HEK293 (cell line): ENCODE measurements around the gene ENTPD8.

Experiments used
- CTCF ChIA-PET: fragments of 350-600 bp; formaldehyde crosslinking; extraction: SDS; loops from one replicate; lab custom pipeline; 2021; ENCODE audit warnings: antibody characterized with exemption; lab: Yijun Ruan, JAX
- POLR2A ChIA-PET: fragments of 300-600 bp; formaldehyde crosslinking; extraction: SDS; loops from one replicate; lab custom pipeline; 2020; ENCODE audit warnings: antibody characterized with exemption, inconsistent platforms; lab: Yijun Ruan, JAX
- H3K27ac ChIP-seq: fragments of 200-500 bp; sonication (Bioruptor generic); 2 replicates; pipeline ENCODE4 v1.5.1; 2014; ENCODE audit warnings: low read depth, low read length, control low read depth, inconsistent platforms; ENCODE audit errors: extremely low read depth
- H3K36me3 ChIP-seq, 2 experiments: fragments of 200-500 bp in 1 of 2; sonication (Bioruptor generic) in 1 of 2; 1 replicate in 1 of 2; 2 replicates in 1 of 2; pipeline ENCODE4 v1.5.1; 2014 to 2017; ENCODE audit warnings: inconsistent platforms in 2 of 2, low read length in 2 of 2; ENCODE audit not compliant: control insufficient read depth in 2 of 2, insufficient read depth in 1 of 2
- H3K4me1 ChIP-seq: fragments of 200-500 bp; sonication (Bioruptor generic); 2 replicates; pipeline ENCODE4 v1.5.1; 2014; ENCODE audit warnings: mild to moderate bottlenecking, low read length, inconsistent platforms; ENCODE audit not compliant: control insufficient read depth, insufficient read depth
- H3K4me3 ChIP-seq: 2 replicates; pipeline ENCODE4 v1.5.1; 2011; ENCODE audit warnings: low read depth, mild to moderate bottlenecking, control low read depth, low read length, moderate library complexity
- H3K9me3 ChIP-seq: fragments of 200-500 bp; sonication (Bioruptor generic); 2 replicates; pipeline ENCODE4 v1.5.1; 2014; ENCODE audit warnings: low read depth, low read length, inconsistent platforms; ENCODE audit not compliant: control insufficient read depth, insufficient read depth
- BCL11B ChIP-seq: fragments of 450-650 bp; formaldehyde crosslinking; IDR thresholded peaks from 2 replicates; pipeline ENCODE4 v1.5.1; 2016; ENCODE audit warnings: low read depth, missing biosample characterization, missing genetic modification characterization
- GLIS1 ChIP-seq: fragments of 450-650 bp; formaldehyde crosslinking; IDR thresholded peaks from 2 replicates; pipeline ENCODE4 v1.5.1; 2016; ENCODE audit warnings: missing biosample characterization, missing genetic modification characterization
- KLF1 ChIP-seq: fragments of 450-650 bp; formaldehyde crosslinking; IDR thresholded peaks from 2 replicates; pipeline ENCODE4 v1.5.1; 2016; ENCODE audit warnings: missing biosample characterization, missing genetic modification characterization
- KLF10 ChIP-seq: fragments of 450-650 bp; IDR thresholded peaks from 2 replicates; pipeline ENCODE4 v1.5.1; 2018; ENCODE audit warnings: missing biosample characterization, mild to moderate bottlenecking, missing genetic modification characterization
- MYNN ChIP-seq: fragments of 450-650 bp; formaldehyde crosslinking; IDR thresholded peaks from 2 replicates; pipeline ENCODE4 v1.5.1; 2016; ENCODE audit warnings: missing biosample characterization, missing genetic modification characterization, borderline replicate concordance
- ZBTB20 ChIP-seq: fragments of 450-650 bp; formaldehyde crosslinking; IDR thresholded peaks from 2 replicates; pipeline ENCODE4 v1.5.1; 2016; ENCODE audit warnings: missing biosample characterization, missing genetic modification characterization
- ZBTB48 ChIP-seq: fragments of 450-650 bp; formaldehyde crosslinking; IDR thresholded peaks from 2 replicates; pipeline ENCODE4 v1.5.1; 2016; ENCODE audit warnings: missing biosample characterization, missing genetic modification characterization
- ZBTB7A ChIP-seq: fragments of 450-650 bp; formaldehyde crosslinking; IDR thresholded peaks from 2 replicates; pipeline ENCODE4 v1.5.1; 2016; ENCODE audit warnings: low read depth, missing biosample characterization, missing genetic modification characterization
- ZIC2 ChIP-seq: fragments of 450-650 bp; formaldehyde crosslinking; IDR thresholded peaks from 2 replicates; pipeline ENCODE4 v1.5.1; 2016; ENCODE audit warnings: missing biosample characterization, missing genetic modification characterization
- ZNF16 ChIP-seq: fragments of 450-650 bp; formaldehyde crosslinking; IDR thresholded peaks from 2 replicates; pipeline ENCODE4 v1.5.1; 2016; ENCODE audit warnings: low read depth, missing biosample characterization, missing genetic modification characterization
- ZNF341 ChIP-seq: fragments of 450-650 bp; formaldehyde crosslinking; IDR thresholded peaks from 2 replicates; pipeline ENCODE4; 2016; ENCODE audit warnings: low read depth, missing biosample characterization, missing genetic modification characterization
- ZNF48 ChIP-seq: fragments of 450-650 bp; formaldehyde crosslinking; IDR thresholded peaks from 2 replicates; pipeline ENCODE4 v1.5.1; 2016; ENCODE audit warnings: missing biosample characterization, missing genetic modification characterization
- ZNF544 ChIP-seq: fragments of 450-650 bp; formaldehyde crosslinking; IDR thresholded peaks from 2 replicates; pipeline ENCODE4 v1.5.0; 2017; ENCODE audit warnings: missing biosample characterization, missing genetic modification characterization
- ZNF585B ChIP-seq: fragments of 450-650 bp; formaldehyde crosslinking; IDR thresholded peaks from 2 replicates; pipeline ENCODE4 v1.5.1; 2016; ENCODE audit warnings: missing biosample characterization, missing genetic modification characterization
- ZNF677 ChIP-seq: fragments of 450-650 bp; IDR thresholded peaks from 2 replicates; pipeline ENCODE4 v1.5.0; 2018; ENCODE audit warnings: missing biosample characterization, mild to moderate bottlenecking, missing genetic modification characterization, moderate library complexity
- ZNF843 ChIP-seq: fragments of 450-650 bp; formaldehyde crosslinking; IDR thresholded peaks from 2 replicates; pipeline ENCODE4 v1.5.1; 2016; ENCODE audit warnings: missing biosample characterization, missing genetic modification characterization
- TF ChIP-seq, protein P1 (sequence below): fragments of 450-650 bp; formaldehyde crosslinking; IDR thresholded peaks from 2 replicates; pipeline ENCODE4 v1.5.1; 2016; ENCODE audit warnings: missing biosample characterization, missing genetic modification characterization
- TF ChIP-seq, protein P2 (sequence below): fragments of 450-650 bp; formaldehyde crosslinking; IDR thresholded peaks from 2 replicates; pipeline ENCODE4 v1.5.1; 2016; ENCODE audit warnings: missing biosample characterization, missing genetic modification characterization
- TF ChIP-seq, protein P3 (sequence below): fragments of 450-650 bp; formaldehyde crosslinking; optimal IDR thresholded peaks from 2 replicates; pipeline ENCODE3; 2016; ENCODE audit warnings: missing biosample characterization, mild to moderate bottlenecking, missing genetic modification characterization
- TF ChIP-seq, protein P4 (sequence below): fragments of 450-650 bp; formaldehyde crosslinking; IDR thresholded peaks from 2 replicates; pipeline ENCODE4 v1.5.1; 2016; ENCODE audit warnings: missing biosample characterization, missing genetic modification characterization

The ENTPD8 gene

DNA sequence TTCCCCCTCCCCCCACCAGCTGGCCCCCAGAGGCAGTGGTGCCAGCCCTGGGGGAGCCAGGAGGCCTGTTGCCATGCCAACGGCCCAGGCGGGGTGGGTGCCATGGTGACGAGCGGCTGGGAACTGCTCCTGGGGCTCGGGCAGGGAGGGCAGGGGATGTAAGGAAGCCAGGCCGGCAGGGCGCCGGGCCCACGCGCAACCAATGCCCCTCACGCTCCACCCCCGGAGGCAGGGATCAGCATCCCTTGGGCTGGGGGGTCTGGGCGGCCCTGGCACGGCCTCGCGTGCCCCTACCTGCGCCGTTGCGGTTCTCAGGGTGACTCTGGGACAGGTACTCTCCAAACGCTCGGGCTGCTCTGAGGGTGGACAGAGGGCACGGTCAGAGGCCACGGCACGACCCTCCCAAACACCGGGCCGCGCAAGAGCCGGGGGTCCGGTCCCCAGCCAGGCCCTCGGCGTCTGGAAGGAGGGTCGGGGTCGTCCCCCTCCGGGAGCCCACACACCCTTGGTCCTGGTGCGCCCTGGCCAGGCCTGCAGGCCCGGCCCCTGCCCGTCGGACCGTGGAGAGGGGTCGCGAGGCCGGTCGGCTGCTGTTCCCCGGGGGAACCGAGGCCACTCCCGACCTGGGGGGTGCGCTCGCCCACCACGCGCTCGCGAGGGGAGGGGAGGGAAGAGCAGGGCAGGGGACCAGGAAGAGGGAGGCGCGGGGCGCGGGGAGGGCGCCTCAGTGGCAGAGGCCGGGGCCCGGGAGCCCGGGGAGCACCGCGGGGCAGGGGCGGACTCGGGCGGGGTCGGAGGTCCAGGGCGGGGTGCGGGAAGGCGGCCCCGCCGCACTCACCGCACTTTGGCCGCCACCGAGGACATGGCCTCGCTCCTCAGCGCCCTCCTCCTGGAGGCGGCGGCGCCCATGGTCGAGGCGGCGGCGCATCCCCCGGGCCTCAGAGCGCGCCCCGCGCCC, 17.3 kb upstream of the ENTPD8 start:
- TF ChIP-seq ZNF341 (tag by site-specific recombination) (peak; percentile 73), ZNF677 (tag by site-specific recombination) (no peak), ZNF48 (tag by site-specific recombination) (no peak), GLIS1 (tag by site-specific recombination) (peak; percentile 91; the same call in 1 of the 2 replicates), ZBTB48 (0 out of 2 replicates have a peak, but pooled peaks have one; percentile 19), ZNF843 (tag by site-specific recombination) (no peak), ZBTB20 (tag by site-specific recombination) (peak; percentile 81), ZNF585B (tag by site-specific recombination) (no peak), ZNF544 (tag by site-specific recombination) (no peak), ZNF16 (no peak), BCL11B (tag by site-specific recombination) (peak; percentile 63; the same call in 1 of the 2 replicates), KLF10 (tag by site-specific recombination) (no peak), MYNN (peak; percentile 94), ZIC2 (tag by site-specific recombination) (0 out of 2 replicates have a peak, but pooled peaks have one; percentile 23), ZBTB7A (peak; percentile 46; the same call in 1 of the 2 replicates), KLF1 (tag by site-specific recombination) (peak; percentile 23; the same call in 1 of the 2 replicates)
- TF ChIP-seq, protein P1, sequence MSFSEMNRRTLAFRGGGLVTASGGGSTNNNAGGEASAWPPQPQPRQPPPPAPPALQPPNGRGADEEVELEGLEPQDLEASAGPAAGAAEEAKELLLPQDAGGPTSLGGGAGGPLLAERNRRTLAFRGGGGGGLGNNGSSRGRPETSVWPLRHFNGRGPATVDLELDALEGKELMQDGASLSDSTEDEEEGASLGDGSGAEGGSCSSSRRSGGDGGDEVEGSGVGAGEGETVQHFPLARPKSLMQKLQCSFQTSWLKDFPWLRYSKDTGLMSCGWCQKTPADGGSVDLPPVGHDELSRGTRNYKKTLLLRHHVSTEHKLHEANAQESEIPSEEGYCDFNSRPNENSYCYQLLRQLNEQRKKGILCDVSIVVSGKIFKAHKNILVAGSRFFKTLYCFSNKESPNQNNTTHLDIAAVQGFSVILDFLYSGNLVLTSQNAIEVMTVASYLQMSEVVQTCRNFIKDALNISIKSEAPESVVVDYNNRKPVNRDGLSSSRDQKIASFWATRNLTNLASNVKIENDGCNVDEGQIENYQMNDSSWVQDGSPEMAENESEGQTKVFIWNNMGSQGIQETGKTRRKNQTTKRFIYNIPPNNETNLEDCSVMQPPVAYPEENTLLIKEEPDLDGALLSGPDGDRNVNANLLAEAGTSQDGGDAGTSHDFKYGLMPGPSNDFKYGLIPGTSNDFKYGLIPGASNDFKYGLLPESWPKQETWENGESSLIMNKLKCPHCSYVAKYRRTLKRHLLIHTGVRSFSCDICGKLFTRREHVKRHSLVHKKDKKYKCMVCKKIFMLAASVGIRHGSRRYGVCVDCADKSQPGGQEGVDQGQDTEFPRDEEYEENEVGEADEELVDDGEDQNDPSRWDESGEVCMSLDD (tag by site-specific recombination) = 0 out of 2 replicates have a peak, but pooled peaks have one; percentile 9
- TF ChIP-seq, protein P2, sequence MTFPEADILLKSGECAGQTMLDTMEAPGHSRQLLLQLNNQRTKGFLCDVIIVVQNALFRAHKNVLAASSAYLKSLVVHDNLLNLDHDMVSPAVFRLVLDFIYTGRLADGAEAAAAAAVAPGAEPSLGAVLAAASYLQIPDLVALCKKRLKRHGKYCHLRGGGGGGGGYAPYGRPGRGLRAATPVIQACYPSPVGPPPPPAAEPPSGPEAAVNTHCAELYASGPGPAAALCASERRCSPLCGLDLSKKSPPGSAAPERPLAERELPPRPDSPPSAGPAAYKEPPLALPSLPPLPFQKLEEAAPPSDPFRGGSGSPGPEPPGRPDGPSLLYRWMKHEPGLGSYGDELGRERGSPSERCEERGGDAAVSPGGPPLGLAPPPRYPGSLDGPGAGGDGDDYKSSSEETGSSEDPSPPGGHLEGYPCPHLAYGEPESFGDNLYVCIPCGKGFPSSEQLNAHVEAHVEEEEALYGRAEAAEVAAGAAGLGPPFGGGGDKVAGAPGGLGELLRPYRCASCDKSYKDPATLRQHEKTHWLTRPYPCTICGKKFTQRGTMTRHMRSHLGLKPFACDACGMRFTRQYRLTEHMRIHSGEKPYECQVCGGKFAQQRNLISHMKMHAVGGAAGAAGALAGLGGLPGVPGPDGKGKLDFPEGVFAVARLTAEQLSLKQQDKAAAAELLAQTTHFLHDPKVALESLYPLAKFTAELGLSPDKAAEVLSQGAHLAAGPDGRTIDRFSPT (tag by site-specific recombination) = peak; percentile 83
- TF ChIP-seq, protein P3, sequence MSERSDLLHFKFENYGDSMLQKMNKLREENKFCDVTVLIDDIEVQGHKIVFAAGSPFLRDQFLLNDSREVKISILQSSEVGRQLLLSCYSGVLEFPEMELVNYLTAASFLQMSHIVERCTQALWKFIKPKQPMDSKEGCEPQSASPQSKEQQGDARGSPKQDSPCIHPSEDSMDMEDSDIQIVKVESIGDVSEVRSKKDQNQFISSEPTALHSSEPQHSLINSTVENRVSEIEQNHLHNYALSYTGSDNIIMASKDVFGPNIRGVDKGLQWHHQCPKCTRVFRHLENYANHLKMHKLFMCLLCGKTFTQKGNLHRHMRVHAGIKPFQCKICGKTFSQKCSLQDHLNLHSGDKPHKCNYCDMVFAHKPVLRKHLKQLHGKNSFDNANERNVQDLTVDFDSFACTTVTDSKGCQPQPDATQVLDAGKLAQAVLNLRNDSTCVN (tag by site-specific recombination) = peak; percentile 64
- TF ChIP-seq, protein P4, sequence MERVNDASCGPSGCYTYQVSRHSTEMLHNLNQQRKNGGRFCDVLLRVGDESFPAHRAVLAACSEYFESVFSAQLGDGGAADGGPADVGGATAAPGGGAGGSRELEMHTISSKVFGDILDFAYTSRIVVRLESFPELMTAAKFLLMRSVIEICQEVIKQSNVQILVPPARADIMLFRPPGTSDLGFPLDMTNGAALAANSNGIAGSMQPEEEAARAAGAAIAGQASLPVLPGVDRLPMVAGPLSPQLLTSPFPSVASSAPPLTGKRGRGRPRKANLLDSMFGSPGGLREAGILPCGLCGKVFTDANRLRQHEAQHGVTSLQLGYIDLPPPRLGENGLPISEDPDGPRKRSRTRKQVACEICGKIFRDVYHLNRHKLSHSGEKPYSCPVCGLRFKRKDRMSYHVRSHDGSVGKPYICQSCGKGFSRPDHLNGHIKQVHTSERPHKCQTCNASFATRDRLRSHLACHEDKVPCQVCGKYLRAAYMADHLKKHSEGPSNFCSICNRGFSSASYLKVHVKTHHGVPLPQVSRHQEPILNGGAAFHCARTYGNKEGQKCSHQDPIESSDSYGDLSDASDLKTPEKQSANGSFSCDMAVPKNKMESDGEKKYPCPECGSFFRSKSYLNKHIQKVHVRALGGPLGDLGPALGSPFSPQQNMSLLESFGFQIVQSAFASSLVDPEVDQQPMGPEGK (tag by site-specific recombination) = peak; percentile 10; the same call in 1 of the 2 replicates
- Histone ChIP-seq H3K9me3 (no peaks in the 10 kb centered on the region), H3K36me3 (peaks cover 0 to 39% of the 10 kb centered on the region in 2 experiments; a peak in 1 of 3 replicates), H3K4me3 (peak overlapping the region; percentile 61), H3K4me1 (peaks cover 6% of the 10 kb centered on the region), H3K27ac (peak overlapping the region; percentile 71; the same call in 1 of the 2 replicates)
- ChIA-PET POLR2A (interaction anchor here (0.6 to 1.0 kb wide), 10 partner anchors 12 to 217 kb away, joined by 3 to 10 read pairs (median 4); partner anchors contain the start of genes ARRDC1, ENTPD8 and TUBB4B), CTCF (interaction anchor here (0.7 kb wide), 1 partner anchor 135 kb away, joined by 3 read pairs; no protein-coding TSS in a partner anchor)
